H1 (cell line): ENCODE data around the gene PTMS. TPM values are rescaled to one million over a fixed set of nuclear protein-coding genes. Genes with fewer than 3 reads are reported as not detected.

Experiments used
- CTCF ChIA-PET: fragments of 300-600 bp; sonication (Branson Sonifier 250); formaldehyde crosslinking; loops from one replicate; lab custom pipeline; 2021; ENCODE audit not compliant: partially characterized antibody; lab: Charles Lee
- POLR2A ChIA-PET: fragments of 300-600 bp; sonication (Branson Sonifier 250); formaldehyde crosslinking; loops from one replicate; lab custom pipeline; 2021; ENCODE audit warnings: inconsistent platforms; ENCODE audit not compliant: partially characterized antibody; lab: Charles Lee
- DNase-seq, 2 experiments: peaks; one replicate each; pipeline versions ENCODE4 v3.0.0 to v3.0.0-alpha.2; 2010 to 2022; ENCODE audit warnings: low spot score in 2 of 2, low read depth in 1 of 2, mixed read lengths in 1 of 2
- FAIRE-seq: peaks from 2 replicates; lab custom pipeline; 2011; peaks lifted over from hg19 to GRCh38; lab: Jason Lieb, UNC
- H2AFZ ChIP-seq: 2 replicates; pipeline ENCODE4 v1.8.1; 2012; ENCODE audit warnings: low read length, inconsistent platforms
- H2AK5ac ChIP-seq: 2 replicates; pipeline ENCODE4 v1.6.1; 2013; ENCODE audit warnings: low read depth, low read length
- H2BK120ac ChIP-seq: replicated peaks from 2 replicates; pipeline ENCODE3; 2013; ENCODE audit warnings: low read depth, low read length, inconsistent platforms
- H2BK12ac ChIP-seq: 2 replicates; pipeline ENCODE4 v1.6.1; 2013; ENCODE audit warnings: low read depth, low read length
- H2BK15ac ChIP-seq: 2 replicates; pipeline ENCODE4 v1.6.1; 2013; ENCODE audit warnings: low read length
- H2BK20ac ChIP-seq: 2 replicates; pipeline ENCODE4 v1.6.1; 2013; ENCODE audit warnings: low read length
- H2BK5ac ChIP-seq: 2 replicates; pipeline ENCODE4 v1.6.1; 2013; ENCODE audit warnings: low read depth, low read length
- H3K14ac ChIP-seq: 2 replicates; pipeline ENCODE4 v1.6.1; 2013; ENCODE audit warnings: inconsistent platforms; ENCODE audit not compliant: insufficient read length
- H3K18ac ChIP-seq: 2 replicates; pipeline ENCODE4 v1.6.1; 2013; ENCODE audit warnings: low read length; ENCODE audit errors: extremely low read depth
- H3K23ac ChIP-seq: 2 replicates; pipeline ENCODE4 v1.6.1; 2013; ENCODE audit warnings: inconsistent platforms; ENCODE audit not compliant: insufficient read length
- H3K23me2 ChIP-seq: 2 replicates; pipeline ENCODE4 v1.6.1; 2013; ENCODE audit warnings: low read depth, low read length
- H3K27ac ChIP-seq: 2 replicates; pipeline ENCODE4 v1.6.1; 2011; ENCODE audit warnings: low read depth, low read length, inconsistent platforms
- H3K27me3 ChIP-seq, 4 experiments: replicated peaks in 1 of 4; 1 replicate in 1 of 4; 2 replicates in 3 of 4; pipeline versions ENCODE4 v1.6.1 to v1.8.1; 2011 to 2013; ENCODE audit warnings: low read length in 3 of 4, mild to moderate bottlenecking in 3 of 4, inconsistent platforms in 2 of 4, mixed read lengths in 2 of 4, moderate library complexity in 1 of 4; ENCODE audit not compliant: control insufficient read depth in 3 of 4, insufficient read depth in 3 of 4; ENCODE audit errors: extremely low read depth in 1 of 4
- H3K36me3 ChIP-seq, 4 experiments: 2 replicates each; pipeline versions ENCODE4 v1.6.1 to v1.8.1; 2011 to 2013; ENCODE audit warnings: mild to moderate bottlenecking in 4 of 4, low read length in 3 of 4, moderate library complexity in 2 of 4, control low read depth in 1 of 4, inconsistent platforms in 1 of 4; ENCODE audit not compliant: insufficient read depth in 4 of 4, control insufficient read depth in 2 of 4
- H3K4ac ChIP-seq: replicated peaks from 2 replicates; pipeline ENCODE3; 2013; ENCODE audit warnings: low read length, low read depth, mixed read lengths, inconsistent platforms; ENCODE audit not compliant: insufficient read length
- H3K4me1 ChIP-seq, 4 experiments: replicated peaks in 1 of 4; 1 replicate in 1 of 4; 2 replicates in 3 of 4; pipeline versions ENCODE4 v1.6.1 to v1.8.1; 2011 to 2013; ENCODE audit warnings: low read length in 3 of 4, inconsistent platforms in 2 of 4, mixed read lengths in 1 of 4; ENCODE audit not compliant: insufficient read depth in 4 of 4, control insufficient read depth in 3 of 4
- H3K4me2 ChIP-seq, 2 experiments: 2 replicates each; pipeline versions ENCODE4 v1.6.1 to v1.8.1; 2011 to 2013; ENCODE audit warnings: low read depth in 2 of 2, low read length in 2 of 2, control low read depth in 1 of 2, inconsistent platforms in 1 of 2, mild to moderate bottlenecking in 1 of 2; ENCODE audit not compliant: insufficient read depth in 1 of 2
- H3K4me3 ChIP-seq, 4 experiments: fragments of 200-600, 300-600 bp in 1 of 4; sonication (generic), shearing (Covaris generic), sonication (Bioruptor Twin) in 1 of 4; 2 replicates each; pipeline versions ENCODE4 v1.5.1 to v1.8.1; 2011 to 2016; ENCODE audit warnings: low read length in 4 of 4, low read depth in 3 of 4, control low read depth in 2 of 4, inconsistent platforms in 2 of 4, mild to moderate bottlenecking in 2 of 4, mixed read lengths in 1 of 4, moderate library complexity in 1 of 4; ENCODE audit not compliant: insufficient read depth in 2 of 4; ENCODE audit errors: extremely low read depth in 1 of 4
- H3K56ac ChIP-seq: replicated peaks from 2 replicates; pipeline ENCODE3; 2013; ENCODE audit warnings: low read depth, mild to moderate bottlenecking, mixed read lengths, low read length, inconsistent platforms; ENCODE audit not compliant: insufficient read length
- H3K79me1 ChIP-seq: 2 replicates; pipeline ENCODE4 v1.6.1; 2013; ENCODE audit warnings: low read depth, low read length, control low read depth
- H3K79me2 ChIP-seq, 2 experiments: 2 replicates each; pipeline versions ENCODE4 v1.6.1 to v1.8.1; 2012 to 2013; ENCODE audit warnings: low read length in 2 of 2, mild to moderate bottlenecking in 2 of 2, inconsistent platforms in 1 of 2; ENCODE audit not compliant: insufficient read depth in 2 of 2, control insufficient read depth in 1 of 2
- H3K9ac ChIP-seq, 4 experiments: replicated peaks in 1 of 4; 1 replicate in 1 of 4; 2 replicates in 3 of 4; pipeline versions ENCODE4 v1.6.1 to v1.8.1; 2011 to 2013; ENCODE audit warnings: low read depth in 3 of 4, low read length in 3 of 4, control low read depth in 2 of 4, mild to moderate bottlenecking in 2 of 4, moderate library complexity in 2 of 4, inconsistent platforms in 1 of 4; ENCODE audit errors: extremely low read depth in 1 of 4
- H3K9me3 ChIP-seq, 2 experiments: 2 replicates each; pipeline versions ENCODE4 v1.6.1 to v1.8.1; 2012 to 2013; ENCODE audit warnings: mild to moderate bottlenecking in 2 of 2, moderate library complexity in 2 of 2, control low read depth in 1 of 2, inconsistent platforms in 1 of 2, low read depth in 1 of 2, low read length in 1 of 2, mixed read lengths in 1 of 2; ENCODE audit not compliant: insufficient read depth in 2 of 2
- H4K20me1 ChIP-seq, 2 experiments: replicated peaks in 1 of 2; 2 replicates each; pipeline versions ENCODE3 to v1.8.1; 2011 to 2013; ENCODE audit warnings: inconsistent platforms in 2 of 2, low read length in 2 of 2, mild to moderate bottlenecking in 1 of 2; ENCODE audit not compliant: insufficient read depth in 2 of 2, control insufficient read depth in 1 of 2
- H4K5ac ChIP-seq: 2 replicates; pipeline ENCODE4 v1.6.1; 2013; ENCODE audit warnings: low read length, low read depth, mixed read lengths, inconsistent platforms; ENCODE audit not compliant: insufficient read length
- H4K8ac ChIP-seq: 2 replicates; pipeline ENCODE4 v1.8.0; 2013; ENCODE audit warnings: mild to moderate bottlenecking, moderate library complexity, low read length, inconsistent platforms; ENCODE audit not compliant: insufficient read depth; ENCODE audit errors: extremely low read depth
- H4K91ac ChIP-seq: replicated peaks from 2 replicates; pipeline ENCODE3; 2013; ENCODE audit warnings: low read length, mixed read lengths, inconsistent platforms; ENCODE audit not compliant: insufficient read length
- CBX5 ChIP-seq: fragments of 300-800, 300-1000 bp; sonication (generic); IDR thresholded peaks from 2 replicates; pipeline ENCODE4 v1.7.1; 2016; ENCODE audit warnings: antibody characterized with exemption, low read length, low read depth
- CREB1 ChIP-seq: IDR thresholded peaks from 2 replicates; pipeline ENCODE4 v1.6.1; 2012; ENCODE audit warnings: inconsistent platforms
- CTBP2 ChIP-seq: IDR thresholded peaks from 2 replicates; pipeline ENCODE4 v1.7.0; 2011; ENCODE audit warnings: borderline replicate concordance, mild to moderate bottlenecking, moderate library complexity, mixed read lengths, low read length; ENCODE audit not compliant: insufficient read depth, insufficient read length
- NANOG ChIP-seq: IDR thresholded peaks from 2 replicates; pipeline ENCODE4 v1.6.1; 2011; ENCODE audit warnings: low read length, low read depth, mild to moderate bottlenecking, inconsistent platforms; ENCODE audit not compliant: insufficient read depth, poor library complexity, severe bottlenecking
- POLR2A ChIP-seq, 2 experiments: IDR thresholded peaks; 1 replicate in 1 of 2; 2 replicates in 1 of 2; pipeline ENCODE4 v1.6.1; 2011; ENCODE audit warnings: low read depth in 2 of 2, low read length in 2 of 2, mild to moderate bottlenecking in 2 of 2; ENCODE audit errors: control extremely low read depth in 1 of 2
- POLR2AphosphoS5 ChIP-seq: IDR thresholded peaks from 2 replicates; pipeline ENCODE4 v1.6.1; 2011; ENCODE audit warnings: low read depth, low read length
- SIRT6 ChIP-seq: IDR thresholded peaks from one replicate; pipeline ENCODE4 v1.7.1; 2012; ENCODE audit warnings: low read length, inconsistent platforms
- TAF1 ChIP-seq: IDR thresholded peaks from 2 replicates; pipeline ENCODE4 v1.6.1; 2011; ENCODE audit warnings: mild to moderate bottlenecking, low read depth, low read length
- TBP ChIP-seq: IDR thresholded peaks from 2 replicates; pipeline ENCODE4 v1.6.1; 2011; ENCODE audit warnings: low read depth, low read length, improper control_type of control experiment
- WGBS, 2 experiments: shearing (Covaris generic) in 1 of 2; methylation state at CpG; one replicate each; pipeline versions ENCODE4 v1.1.6 to v1.1.7; 2013 to 2015; ENCODE audit warnings: low lambda C conversion rate in 2 of 2, mixed read lengths in 2 of 2, inconsistent platforms in 1 of 2, low coverage in 1 of 2, missing lambda C conversion rate in 1 of 2; ENCODE audit not compliant: insufficient replicate concordance in 2 of 2, insufficient coverage in 1 of 2, insufficient read length in 1 of 2; ENCODE audit errors: extremely low coverage in 1 of 2, missing lambda C conversion rate in 1 of 2; 5-methylcytosine and 5-hydroxymethylcytosine counted together
- polyA plus RNA-seq, 7 experiments: library from polyadenylated mRNA; depleted of rRNA in 3 of 7; stranded (reverse) in 5 of 7; unstranded in 2 of 7; fragments of >200 nt in 5 of 7; fragments of 200-250 nt in 2 of 7; gene quantifications; 1 replicate in 5 of 7; 2 replicates in 1 of 7; 4 replicates in 1 of 7; pipeline versions ENCODE4 v1.2.1 to v1.2.3, GENCODE V29; 2011 to 2013; ENCODE audit warnings: missing spikeins in 2 of 7, mixed read lengths in 2 of 7
- total RNA-seq: library from RNA; stranded (reverse); fragmentation: NEBNext Ultra II Directional; extraction: Animal tissue kit (Norgen Biotek cat#: 25700); gene quantifications from 2 replicates; pipeline ENCODE4 v1.2.1, GENCODE V29; 2021
- TF ChIP-seq, protein P1 (sequence below): IDR thresholded peaks from 2 replicates; pipeline ENCODE4 v1.6.1; 2012; ENCODE audit warnings: inconsistent platforms

The PTMS gene
- total and polyA plus RNA-seq, 2 of the 8 experiments (the other 6 are each of a cell fraction or from before 2014, with no cell fraction given), result 444 to 553 TPM

DNA sequence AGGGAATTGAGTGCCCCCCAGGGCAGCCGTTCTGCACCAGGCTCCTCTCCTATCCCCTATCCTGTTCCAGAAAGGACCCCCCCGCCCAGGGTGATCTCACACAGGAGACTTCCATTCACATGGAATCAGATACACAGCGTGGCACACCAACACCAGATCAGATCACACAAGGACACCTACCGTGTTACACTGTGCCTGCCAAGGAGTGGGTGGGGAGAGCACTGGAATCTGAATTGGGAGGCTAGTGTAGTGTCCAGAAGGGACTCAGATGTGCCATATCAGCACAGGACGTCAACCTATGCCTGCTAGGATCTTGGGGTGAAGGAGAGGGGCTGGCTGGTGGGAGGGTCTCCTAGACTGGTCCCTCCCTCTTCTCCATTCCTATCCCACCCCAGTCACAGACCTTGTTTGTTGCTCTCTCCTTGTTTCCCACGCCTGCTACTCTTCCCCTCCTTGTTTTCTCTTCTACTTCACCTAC lies 2.3 kb downstream of the PTMS start:
- Histone ChIP-seq H3K14ac (no peak overlapping the region), H3K79me2 (peaks cover 4 to 25% of the 10 kb centered on the region in 2 experiments; a peak in 2 of 4 replicates), H2BK12ac (peak overlapping the region; percentile 2; the same call in 1 of the 2 replicates), H2BK20ac (0 out of 2 replicates have a peak overlapping the region, but pooled peaks have one; percentile 24), H3K9ac (peak overlapping the region in 3 of 4 experiments; percentile 2 to 82 (median 16); a peak in 3 of 7 replicates), H2AK5ac (peak overlapping the region; percentile 1; the same call in 1 of the 2 replicates), H3K56ac (no peak overlapping the region), H2BK15ac (no peak overlapping the region), H4K91ac (peak overlapping the region; percentile 5), H4K8ac (no peak overlapping the region), H3K9me3 (no peaks in the 10 kb centered on the region), H3K23ac (no peak overlapping the region), H4K20me1 (peaks cover 6 to 20% of the 10 kb centered on the region in 2 experiments), H3K27me3 (peaks cover 0 to 10% (median 8%) of the 10 kb centered on the region in 4 experiments; a peak in 5 of 7 replicates), H3K27ac (peak overlapping the region; percentile 13; the same call in 1 of the 2 replicates), H3K79me1 (0 out of 2 replicates have a peak, but pooled peaks cover 2% of the 10 kb centered on the region), H3K36me3 (peaks cover 0 to 23% (median 5%) of the 10 kb centered on the region in 4 experiments; a peak in 6 of 8 replicates), H3K4ac (no peak overlapping the region), H4K5ac (peak overlapping the region; percentile 24), H3K4me1 (peaks cover 10 to 44% (median 30%) of the 10 kb centered on the region in 4 experiments), H2BK120ac (no peak overlapping the region), H2BK5ac (peak overlapping the region; percentile 5; the same call in 1 of the 2 replicates), H3K18ac (peak overlapping the region; percentile 75), H2AFZ (no peak overlapping the region), H3K4me3 (peak overlapping the region; percentile 83 to 98 (median 87)), H3K4me2 (peak overlapping the region; percentile 88 to 100), H3K23me2 (peaks cover 16% of the 10 kb centered on the region)
- no peak for DNase-seq
- no peak for TF ChIP-seq CREB1
- TF ChIP-seq CTBP2, result no peak
- peak in 1 of 2 experiments; percentile 62; a peak in 2 of 3 replicates for TF ChIP-seq POLR2A (IDR thresholded peaks at IDR 0.05; ENCODE audit: control extremely low read depth in 1 of 2, low read depth in 2 of 2, low read length in 2 of 2)
- no peak for TF ChIP-seq TBP
- no peak for TF ChIP-seq NANOG
- no peak for TF ChIP-seq CBX5
- TF ChIP-seq TAF1, result no peak
- no peak for TF ChIP-seq SIRT6
- TF ChIP-seq POLR2AphosphoS5, result peak; percentile 47; the same call in 1 of the 2 replicates
- TF ChIP-seq, protein P1, sequence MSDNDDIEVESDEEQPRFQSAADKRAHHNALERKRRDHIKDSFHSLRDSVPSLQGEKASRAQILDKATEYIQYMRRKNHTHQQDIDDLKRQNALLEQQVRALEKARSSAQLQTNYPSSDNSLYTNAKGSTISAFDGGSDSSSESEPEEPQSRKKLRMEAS, result no peak
- CTCF ChIA-PET, result interaction anchor here (1.1 to 29.6 kb wide), 7 partner anchors 12 to 123 kb away, joined by 3 to 532 read pairs (median 4); partner anchors contain the start of genes GNB3, GPR162, MLF2 and P3H3
- POLR2A ChIA-PET, result interaction anchor here (1.2 to 11.6 kb wide), 9 partner anchors 10 to 129 kb away, joined by 3 to 151 read pairs (median 12); partner anchors contain the start of genes CDCA3, GNB3, MLF2 and P3H3
- 8% methylated on average over 6 of the region's 6 CpGs; no CpG with 5 or more reads in 1 of the 2 experiments for WGBS, 2 experiments
- no peak for FAIRE-seq
